Measurements from ENCODE around the gene PI4KA.

Gene PI4KA

DNA sequence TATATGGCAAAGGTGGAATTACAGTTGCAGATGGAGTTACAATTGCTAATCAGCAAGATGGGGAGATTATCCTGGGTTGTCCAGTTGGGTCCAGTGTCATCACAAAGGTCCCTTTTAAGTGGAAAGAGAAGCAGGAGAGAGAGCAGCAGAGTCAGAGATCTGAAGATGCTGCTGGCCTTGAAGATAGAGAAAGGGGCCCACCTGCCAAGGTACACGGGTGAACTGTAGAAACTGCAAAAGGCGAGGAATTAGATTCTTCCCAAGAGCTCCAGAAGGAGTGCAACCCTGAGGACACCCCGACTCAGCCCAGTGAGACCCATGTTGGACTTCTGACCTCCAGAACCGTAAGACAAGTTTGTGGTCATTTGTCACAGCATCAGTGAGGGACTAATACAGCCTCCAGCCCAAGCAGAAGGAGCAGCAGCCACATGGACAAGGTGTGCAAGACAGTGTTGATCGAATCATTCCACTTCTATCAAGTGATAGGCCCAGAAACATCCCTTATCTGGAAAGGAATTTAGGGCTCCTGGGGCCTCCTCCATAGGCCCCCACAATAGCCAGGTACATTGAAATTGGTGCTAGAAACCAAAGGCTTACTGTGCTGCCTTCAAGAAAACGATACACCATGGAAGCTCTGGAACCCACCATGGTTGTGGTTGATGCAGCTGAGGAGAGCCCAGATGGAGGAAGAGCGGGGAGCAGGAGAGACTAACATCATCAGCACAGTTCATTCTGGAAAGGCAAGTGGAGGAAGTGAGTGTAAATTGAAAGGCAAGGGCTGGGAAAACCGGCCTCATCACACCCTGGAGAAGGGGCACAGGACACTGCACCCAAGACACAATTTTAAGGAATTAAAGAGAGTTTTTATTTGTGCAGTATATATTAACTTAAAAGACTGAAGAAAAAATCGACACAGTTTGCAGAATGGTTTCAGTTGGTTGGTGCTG is 23.5 kb upstream of the PI4KA start:
- DNase-seq = no peak

GRCh38 chr22:20881231-20881630 is 22.6 kb upstream of the PI4KA start:
- DNase-seq = no peak

DNA sequence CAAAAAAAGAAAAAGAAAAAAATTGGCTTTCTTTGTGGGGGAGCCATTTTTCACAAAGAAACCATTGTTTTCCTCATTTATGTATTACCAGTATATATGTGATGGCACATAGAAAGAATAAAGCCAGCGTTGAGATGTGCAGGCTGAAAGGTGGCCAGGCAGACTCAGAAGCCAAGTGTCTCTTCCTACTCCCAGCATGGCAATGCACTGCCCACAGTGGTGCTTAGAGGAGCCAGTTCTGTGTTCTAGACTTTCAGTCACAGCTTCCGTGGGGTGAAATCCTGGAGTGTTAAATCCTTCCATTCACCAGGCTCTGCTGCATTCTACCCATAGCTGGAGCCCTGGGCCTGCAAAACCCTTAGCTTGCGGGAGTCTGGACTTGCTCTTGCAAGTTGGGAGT is 19.1 kb upstream of the PI4KA start:
- no peak for DNase-seq

GRCh38 chr22:20875296-20875695 is 16.7 kb upstream of the PI4KA start:
- no peak for DNase-seq

- DNase-seq = no peak
Observed at GRCh38 chr22:20873214-20873613, 14.6 kb upstream of the PI4KA start.

GRCh38 chr22:20869234-20869633 is 10.6 kb upstream of the PI4KA start:
- no peak for DNase-seq

- DNase-seq = no peak
Observed at GRCh38 chr22:20868025-20868962, 9.7 kb upstream of the PI4KA start.

DNA sequence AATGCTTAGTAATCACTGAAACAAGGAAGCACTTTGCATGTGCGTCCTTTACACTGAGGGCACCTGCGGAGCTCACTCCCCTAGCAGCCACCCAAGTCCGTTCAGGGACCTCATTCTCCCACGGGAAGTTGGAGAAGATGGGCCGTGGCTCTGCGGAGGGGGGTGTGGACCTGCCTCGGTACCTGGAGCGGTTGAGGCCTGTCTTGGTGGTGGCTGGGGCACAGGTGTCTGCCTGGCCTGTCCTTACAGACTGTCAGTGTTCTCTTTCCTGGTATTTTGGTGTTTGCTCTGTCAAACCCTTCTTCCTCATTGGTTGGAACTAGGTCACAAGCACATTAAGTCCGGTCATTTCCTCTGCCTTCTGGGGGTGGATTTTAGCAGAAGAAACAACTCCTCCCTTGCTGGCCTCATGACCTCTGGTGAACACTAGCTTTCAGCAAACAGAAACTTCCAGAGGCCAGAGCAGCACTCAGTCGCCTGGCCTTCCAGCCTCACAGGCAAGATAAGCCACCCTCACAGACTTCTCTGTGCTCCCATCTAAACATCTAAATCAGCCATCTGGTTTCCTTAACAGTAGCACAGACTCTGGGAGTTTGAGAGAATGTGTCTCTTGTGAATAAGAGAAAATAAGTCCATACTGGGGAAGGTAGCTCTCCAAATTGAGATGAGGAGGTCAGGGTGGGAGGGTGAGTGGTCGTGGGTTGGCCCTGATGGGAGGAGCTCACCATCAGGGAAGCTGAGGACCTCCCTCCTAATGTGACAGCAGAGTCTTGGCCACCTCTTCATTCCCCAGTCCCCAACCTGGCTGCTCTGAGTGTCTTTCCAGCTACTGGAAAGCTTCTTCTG is 8.8 kb upstream of the PI4KA start:
- DNase-seq = peak in 1 of 2 donors; percentile 9

- no peak for DNase-seq
Observed at GRCh38 chr22:20866736-20867135, 8.1 kb upstream of the PI4KA start.

DNA sequence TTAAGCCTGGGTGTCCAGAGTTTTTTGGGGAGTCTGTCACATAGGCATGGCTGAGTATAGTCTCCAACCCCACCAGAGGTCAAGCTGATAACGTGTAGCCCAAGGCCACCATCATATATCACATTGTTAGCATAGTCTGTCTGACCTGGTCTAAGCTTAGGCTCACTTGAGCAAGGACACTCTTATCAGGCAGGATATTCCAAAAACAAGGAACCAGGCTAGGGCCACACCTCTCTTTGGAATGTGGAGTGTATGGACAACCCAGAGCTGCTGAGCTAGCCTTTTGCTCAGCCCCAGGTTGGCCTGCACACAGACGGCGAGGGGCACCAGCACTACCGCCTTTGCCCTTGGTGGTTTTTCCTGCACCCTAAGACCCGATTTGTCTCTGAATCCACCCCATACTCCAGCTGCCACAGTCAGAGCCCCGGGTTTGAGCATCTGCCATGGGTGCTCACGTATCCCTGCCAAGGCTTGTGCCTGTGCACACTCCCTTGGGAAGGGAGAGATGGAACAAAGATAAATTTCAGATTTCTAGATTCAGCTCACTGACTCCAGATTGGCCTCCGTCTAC is 7.3 kb upstream of the PI4KA start:
- no peak for DNase-seq

DNA sequence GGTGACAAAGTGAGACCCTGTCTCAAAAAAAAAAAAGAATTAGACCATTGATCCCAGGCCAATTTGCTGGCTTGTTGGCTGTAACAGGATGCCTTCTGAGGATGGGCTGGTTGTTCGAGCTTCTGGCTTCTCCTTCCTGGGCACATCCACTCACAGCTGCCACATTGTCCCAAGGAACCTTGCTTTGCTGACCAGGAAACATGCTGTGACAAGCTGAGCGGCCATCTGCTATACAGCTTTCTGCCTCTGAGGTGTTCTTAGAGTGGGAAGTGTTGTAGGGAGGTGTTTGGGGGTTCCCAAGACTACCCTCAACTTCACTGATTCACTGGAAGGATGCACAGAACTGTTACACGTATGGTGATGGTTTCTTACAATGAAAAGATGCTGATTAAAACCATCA is 6.7 kb upstream of the PI4KA start:
- no peak for DNase-seq

DNA sequence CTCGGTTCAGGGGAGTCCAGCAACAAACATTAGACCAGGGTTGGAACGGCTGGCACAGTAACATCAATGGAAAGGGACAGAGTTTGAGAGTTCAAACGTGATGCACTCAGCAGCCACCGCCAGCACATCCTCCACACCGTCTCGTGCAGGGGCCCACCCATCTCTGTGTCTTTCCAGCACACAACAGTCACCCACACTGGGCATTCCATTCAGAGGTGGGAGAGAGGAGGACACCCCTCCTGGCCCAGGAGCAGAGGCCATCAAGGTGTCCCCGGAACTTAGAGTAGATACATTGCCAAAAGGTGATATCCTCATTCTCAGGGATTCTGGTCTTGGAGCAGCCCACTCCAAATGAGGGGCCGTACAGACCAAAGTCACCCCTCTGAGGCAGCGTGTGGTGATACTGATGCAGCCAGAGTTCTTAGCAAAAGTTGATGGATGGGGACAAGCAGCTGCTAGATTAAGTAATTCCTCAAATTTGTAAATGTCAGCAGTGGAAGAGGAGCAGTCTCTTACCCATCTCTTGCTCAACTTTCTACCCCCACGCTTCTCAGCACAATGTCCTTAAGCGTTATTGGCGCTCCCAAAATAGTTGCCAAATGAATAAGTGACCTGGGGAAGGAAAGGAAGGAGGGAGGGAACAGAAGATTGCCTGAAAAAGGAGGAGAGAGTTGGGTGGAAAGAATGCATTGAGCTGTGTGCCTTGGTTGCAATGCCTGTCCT is 5.7 kb upstream of the PI4KA start:
- DNase-seq = no peak

- no peak for DNase-seq
Observed at GRCh38 chr22:20863366-20863765, 4.8 kb upstream of the PI4KA start.

GRCh38 chr22:20862540-20862939 is 3.9 kb upstream of the PI4KA start:
- no peak for DNase-seq

DNA sequence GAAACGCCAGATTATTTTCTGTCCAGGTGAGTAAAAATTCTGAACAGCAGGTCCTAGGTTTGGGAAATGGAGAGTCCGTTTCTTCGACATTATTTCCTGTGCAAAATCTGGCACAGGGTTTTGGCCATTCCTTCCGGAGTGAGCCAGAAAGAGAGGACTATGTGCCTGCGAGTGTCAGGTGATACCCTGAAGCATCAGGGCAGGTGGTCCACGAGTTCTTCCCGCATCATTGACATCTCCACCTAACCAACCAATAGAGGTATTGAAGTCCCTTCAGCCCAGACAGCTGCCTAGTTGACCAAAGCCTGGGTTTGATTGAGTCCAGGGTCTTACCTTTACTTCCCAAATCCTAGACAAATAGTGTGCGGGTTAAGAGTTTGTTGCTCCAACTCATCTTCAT is 1.0 kb upstream of the PI4KA start:
- DNase-seq = no peak

GRCh38 chr22:20857838-20858614 is 585 bp downstream of the PI4KA start:
- DNase-seq = peak; percentile 40 to 77

- no peak for DNase-seq
Observed at GRCh38 chr22:20857247-20857643, 1.4 kb downstream of the PI4KA start.

DNA sequence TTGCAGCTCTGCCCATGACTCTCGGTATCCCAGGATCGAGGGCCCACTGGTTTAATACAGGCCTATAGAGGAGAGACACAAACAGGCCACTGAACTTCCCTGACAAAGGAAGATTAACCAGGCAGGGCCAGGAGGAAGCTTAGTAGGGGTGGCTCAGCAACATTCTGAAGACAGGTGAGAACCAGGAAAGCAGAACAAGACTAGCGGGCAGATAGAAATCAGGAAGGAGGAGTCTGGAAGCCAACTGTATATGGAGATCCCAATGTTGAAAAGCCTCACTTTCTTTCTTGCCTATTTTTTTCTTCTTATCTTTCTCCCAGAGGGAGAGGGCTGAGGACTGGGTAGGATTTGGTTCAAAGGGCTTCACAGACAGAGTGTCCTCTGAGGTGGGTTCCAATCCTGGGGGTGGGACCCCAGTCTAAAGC is 5.4 kb downstream of the PI4KA start:
- DNase-seq = no peak

DNA sequence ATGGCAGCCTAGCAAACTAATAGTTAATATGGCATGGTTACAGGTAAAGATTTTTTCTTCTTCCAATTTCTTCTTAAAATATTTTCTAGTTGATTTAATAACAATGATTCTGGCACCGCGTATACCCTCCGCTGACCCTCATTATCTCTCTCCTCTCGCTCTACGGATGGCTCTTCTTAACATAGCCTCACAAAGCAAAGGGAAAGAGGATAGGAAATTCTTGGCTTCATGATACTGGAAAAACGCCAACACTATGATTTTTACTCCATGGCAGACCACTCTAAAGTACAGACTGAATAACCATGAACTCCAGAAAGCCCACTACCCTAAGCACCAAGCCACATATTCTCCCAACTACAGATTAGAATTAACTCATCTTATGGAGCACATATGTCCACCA is 6.1 kb downstream of the PI4KA start:
- DNase-seq = no peak

- no peak for DNase-seq
Observed at GRCh38 chr22:20852076-20852475, 6.5 kb downstream of the PI4KA start.

GRCh38 chr22:20847318-20847822 is 11.2 kb downstream of the PI4KA start:
- DNase-seq = no peak
